Neural progenitor cell (in vitro differentiated cells): ENCODE results near the gene MYOM3.

Experiments used
- CTCF ChIP-seq: fragments of 200-600 bp; sonication (generic); IDR thresholded peaks from 2 replicates; pipeline ENCODE4 v1.5.1; 2017; ENCODE audit warnings: antibody characterized with exemption, mild to moderate bottlenecking
- EZH2 ChIP-seq: fragments of 200-600 bp; sonication (generic); IDR thresholded peaks from 2 replicates; pipeline ENCODE4 v1.6.1; 2017; ENCODE audit warnings: antibody characterized with exemption, mild to moderate bottlenecking, moderate library complexity

DNA sequence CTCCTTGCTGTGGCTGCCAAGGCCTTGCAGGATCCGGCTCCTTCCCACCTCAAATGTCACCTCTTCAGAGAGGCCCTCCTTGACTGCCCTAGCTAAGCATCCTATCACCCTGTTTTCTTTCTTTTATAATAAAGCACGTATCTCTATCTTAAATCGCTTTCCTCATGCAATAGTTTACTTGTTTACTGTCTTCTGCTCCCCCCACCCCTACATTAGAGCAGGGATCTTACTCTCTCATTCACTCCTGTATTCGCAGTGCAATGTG is 36.4 kb downstream of the MYOM3 start:
- TF ChIP-seq CTCF, result no peak
- TF ChIP-seq EZH2, result no peak
